Globus pallidus (tissue), 1 donor: ENCODE results near the gene SMTN.
"Not testable (repeated sequence)": the region's sequence is repeated elsewhere in the genome, so short reads cannot be mapped to it uniquely, and the experiment has no call there.

ENCODE experiments used
- DNase-seq: peaks from one replicate; pipeline ENCODE4 v3.0.0-alpha.2; 2015; ENCODE audit warnings: low spot score

Gene SMTN

GRCh38 chr22:31090217-31091085, 9.3 kb downstream of the SMTN start:
- no peak for DNase-seq

GRCh38 chr22:31091106-31091975, 10.2 kb downstream of the SMTN start:
- DNase-seq = no peak

- no peak for DNase-seq
Observed at GRCh38 chr22:31092161-31092560, 11.0 kb downstream of the SMTN start.

- peak; percentile 55 for DNase-seq
Observed at GRCh38 chr22:31093086-31093850, 12.2 kb downstream of the SMTN start.

- peak; percentile 49 for DNase-seq
Observed at GRCh38 chr22:31094021-31094551, 13.0 kb downstream of the SMTN start.

- no peak for DNase-seq
Observed at GRCh38 chr22:31094741-31095140, 13.6 kb downstream of the SMTN start.

GRCh38 chr22:31095637-31096249, 14.6 kb downstream of the SMTN start:
- no peak for DNase-seq

GRCh38 chr22:31096657-31097279, 15.7 kb downstream of the SMTN start:
- DNase-seq = no peak

- DNase-seq = not testable (repeated sequence)
Observed at GRCh38 chr22:31097539-31097938, 16.4 kb downstream of the SMTN start.

- no peak for DNase-seq
Observed at GRCh38 chr22:31097941-31098631, 17.0 kb downstream of the SMTN start.

- no peak for DNase-seq
Observed at GRCh38 chr22:31098632-31099110, 17.6 kb downstream of the SMTN start.

- no peak for DNase-seq
Observed at GRCh38 chr22:31099386-31099785, 18.3 kb downstream of the SMTN start.

GRCh38 chr22:31099841-31100761, 19.0 kb downstream of the SMTN start:
- no peak for DNase-seq

- no peak for DNase-seq
Observed at GRCh38 chr22:31100762-31101525, 19.8 kb downstream of the SMTN start.

- DNase-seq = no peak
Observed at GRCh38 chr22:31102441-31103081, 21.4 kb downstream of the SMTN start.

- no peak for DNase-seq
Observed at GRCh38 chr22:31103111-31103510, 22.0 kb downstream of the SMTN start.

- no peak for DNase-seq
Observed at GRCh38 chr22:31103899-31104694, 23.0 kb downstream of the SMTN start.
